Anterior cingulate cortex (tissue), 58 donors: ENCODE results near the gene ECE1.

Experiments
- DNase-seq, 58 donors: peaks; one replicate each; lab custom pipeline; 2025; lab: John Stamatoyannopoulos, UW

Gene ECE1

DNA sequence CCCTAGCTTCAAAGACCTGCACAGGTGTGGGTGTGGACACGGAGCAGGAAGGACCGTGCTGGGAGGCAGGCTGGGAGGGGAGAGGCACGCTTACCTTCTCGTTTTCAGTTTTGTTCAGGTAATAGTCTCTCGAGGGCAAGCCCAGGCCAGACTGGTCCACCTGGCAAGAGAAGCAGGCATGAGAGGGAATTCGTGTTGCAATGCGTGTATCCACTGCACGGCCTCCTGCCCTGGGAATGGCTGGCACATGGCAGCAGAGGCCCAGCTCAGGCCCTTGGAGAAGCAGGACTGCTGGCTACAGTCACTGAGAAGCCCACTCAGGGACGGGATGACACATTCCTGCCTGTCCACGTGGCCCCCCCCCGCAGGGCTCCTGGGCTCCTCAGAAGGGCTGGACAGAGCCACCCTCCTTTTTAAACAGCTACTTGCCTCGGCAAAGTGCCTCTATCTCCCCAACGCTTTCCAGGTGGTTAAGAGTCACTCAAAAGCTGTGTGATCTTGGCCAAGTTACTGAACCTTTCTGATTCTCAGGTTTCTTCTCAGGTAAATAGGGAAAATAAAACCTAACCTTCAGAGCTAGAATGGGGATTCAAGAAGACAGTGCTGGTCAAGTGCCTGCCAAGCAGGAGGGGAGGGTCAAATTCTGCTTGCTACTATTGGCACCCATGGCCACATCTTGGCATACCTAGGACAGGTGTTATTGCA lies 32.7 kb downstream of the ECE1 start:
- no peak for DNase-seq

DNA sequence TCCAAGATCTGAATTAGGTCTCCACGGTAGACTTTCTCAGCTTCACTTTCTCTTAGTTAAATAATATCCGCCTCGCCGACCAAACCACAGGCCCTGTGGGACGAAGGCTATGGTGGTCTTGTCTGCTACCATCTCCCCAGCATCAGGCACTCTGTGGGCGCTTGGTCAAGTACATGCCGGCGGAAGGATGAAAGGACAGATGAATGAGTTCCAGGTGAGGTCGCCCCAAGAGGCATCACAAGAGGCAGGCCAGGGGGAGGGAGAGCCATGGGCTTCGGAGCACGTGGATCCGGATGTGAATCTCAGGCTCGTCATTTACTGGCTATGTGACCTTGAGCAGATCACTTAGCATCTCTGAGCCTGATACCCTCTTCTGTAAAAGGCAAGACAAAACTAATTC lies 33.5 kb downstream of the ECE1 start:
- no peak for DNase-seq

DNA sequence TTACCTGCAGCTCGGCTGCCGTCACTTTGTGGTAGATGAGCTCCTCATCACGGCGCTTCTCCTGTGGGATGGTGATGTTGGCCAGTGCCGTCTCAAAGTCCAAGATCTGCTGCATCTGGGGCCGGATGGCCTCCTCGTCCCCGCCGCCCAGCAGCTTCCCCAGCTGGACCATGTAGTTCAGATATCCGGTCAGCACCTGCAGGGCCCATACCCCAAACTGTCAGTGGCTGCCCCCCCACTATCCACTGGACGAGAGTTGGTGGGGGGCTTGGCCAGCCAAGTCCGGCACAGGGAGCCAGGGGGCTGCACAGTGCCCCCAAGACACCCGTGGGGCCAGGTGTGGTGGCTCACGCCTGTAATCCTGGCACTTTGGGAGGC lies 34.3 kb downstream of the ECE1 start:
- DNase-seq: no peak

DNA sequence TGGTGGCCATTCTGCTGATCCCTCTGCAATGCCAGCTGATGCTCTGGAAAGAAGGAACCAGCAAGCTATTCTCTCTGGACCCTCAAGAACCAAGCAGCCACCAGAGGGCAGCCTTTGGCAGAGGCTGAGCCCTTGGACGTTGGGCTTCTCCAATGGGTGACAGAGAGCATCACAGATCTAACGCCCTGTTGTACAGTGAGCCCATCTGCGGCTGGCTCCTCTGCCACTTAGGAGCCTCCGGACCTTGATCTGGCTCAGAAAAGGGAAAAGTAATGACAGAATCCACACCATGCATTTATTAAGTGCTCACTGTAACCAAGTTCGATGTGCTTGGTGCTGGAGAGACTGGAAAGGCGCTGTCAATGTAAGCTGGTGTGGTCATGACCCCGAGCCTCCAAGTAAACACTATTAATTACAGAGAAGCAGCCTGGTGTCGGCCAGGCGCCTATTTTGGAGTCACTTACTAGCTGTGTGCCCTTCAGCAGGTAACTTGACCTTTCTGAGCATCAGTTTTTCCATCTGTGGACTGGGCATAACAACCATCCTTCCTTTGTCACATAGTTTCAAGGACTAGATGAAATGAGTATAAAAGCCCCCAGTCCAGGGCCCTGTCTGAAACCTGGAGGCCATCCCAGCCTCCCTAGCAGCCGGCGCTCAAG lies 34.9 kb downstream of the ECE1 start:
- DNase-seq: peak in 56 of 58 donors; percentile 18 to 96 (median 82)

GRCh38 chr1:21254335-21254951 lies 35.8 kb downstream of the ECE1 start:
- peak in 40 of 58 donors; percentile 7 to 75 (median 36) for DNase-seq

DNA sequence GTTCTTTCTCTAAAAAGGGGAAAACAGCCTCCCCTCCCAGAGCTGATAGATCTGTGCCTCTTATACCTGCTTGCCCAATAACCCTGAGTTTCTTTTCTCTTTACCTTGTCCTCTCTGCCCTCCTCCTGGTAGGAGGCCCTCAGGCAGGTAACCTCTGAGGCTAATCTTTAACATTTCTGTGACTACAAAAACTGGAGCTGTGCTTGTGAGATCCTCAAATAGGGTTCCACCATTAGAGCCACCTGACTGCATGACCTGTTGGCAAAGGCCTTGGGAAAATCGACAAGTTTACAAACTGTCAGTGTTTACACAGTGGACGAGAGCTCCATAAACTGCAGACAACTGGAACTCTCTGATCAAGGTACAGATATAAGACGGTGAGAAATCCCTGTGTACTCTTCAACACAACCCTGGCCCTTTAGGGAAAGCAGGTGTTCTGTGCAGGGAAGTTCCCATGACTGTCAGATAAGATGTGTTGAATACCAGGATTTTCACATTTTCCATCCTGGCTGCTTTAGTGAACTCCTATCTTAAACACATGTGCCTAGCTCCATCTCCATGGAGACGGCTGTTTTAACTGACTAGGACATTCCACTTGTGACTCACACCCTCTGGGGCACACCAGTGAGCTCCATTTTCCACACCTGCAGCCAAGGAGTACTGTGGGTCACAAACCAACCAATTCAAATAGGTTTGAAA lies 38.3 kb downstream of the ECE1 start:
- peak in 4 of 58 donors; percentile 18 to 56 (median 24) for DNase-seq

DNA sequence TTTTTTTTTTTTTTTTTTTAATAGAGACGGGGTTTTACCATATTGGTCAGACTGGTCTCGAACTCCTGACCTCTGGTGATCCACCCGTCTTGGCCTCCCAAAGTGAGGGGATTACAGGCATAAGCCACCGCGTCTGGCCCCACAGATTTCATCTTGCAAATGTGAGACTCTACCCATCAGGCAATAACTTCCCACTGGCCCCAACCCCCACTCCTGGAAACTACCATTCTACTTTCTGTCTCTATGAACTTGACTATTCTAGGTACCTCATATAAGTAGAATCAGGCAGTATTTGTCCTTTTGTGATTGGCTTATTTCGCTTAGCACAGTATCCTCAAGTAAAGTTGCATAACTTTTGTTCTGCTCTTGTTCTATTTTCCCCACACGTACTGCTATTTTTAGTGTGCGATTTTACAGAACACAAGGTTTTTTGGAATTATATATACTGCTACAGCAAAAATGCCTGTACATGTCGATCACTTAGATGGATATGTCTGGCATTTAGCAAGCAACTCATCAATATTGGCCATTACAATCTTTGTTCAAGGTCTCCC lies 40.2 kb downstream of the ECE1 start:
- DNase-seq: no peak

DNA sequence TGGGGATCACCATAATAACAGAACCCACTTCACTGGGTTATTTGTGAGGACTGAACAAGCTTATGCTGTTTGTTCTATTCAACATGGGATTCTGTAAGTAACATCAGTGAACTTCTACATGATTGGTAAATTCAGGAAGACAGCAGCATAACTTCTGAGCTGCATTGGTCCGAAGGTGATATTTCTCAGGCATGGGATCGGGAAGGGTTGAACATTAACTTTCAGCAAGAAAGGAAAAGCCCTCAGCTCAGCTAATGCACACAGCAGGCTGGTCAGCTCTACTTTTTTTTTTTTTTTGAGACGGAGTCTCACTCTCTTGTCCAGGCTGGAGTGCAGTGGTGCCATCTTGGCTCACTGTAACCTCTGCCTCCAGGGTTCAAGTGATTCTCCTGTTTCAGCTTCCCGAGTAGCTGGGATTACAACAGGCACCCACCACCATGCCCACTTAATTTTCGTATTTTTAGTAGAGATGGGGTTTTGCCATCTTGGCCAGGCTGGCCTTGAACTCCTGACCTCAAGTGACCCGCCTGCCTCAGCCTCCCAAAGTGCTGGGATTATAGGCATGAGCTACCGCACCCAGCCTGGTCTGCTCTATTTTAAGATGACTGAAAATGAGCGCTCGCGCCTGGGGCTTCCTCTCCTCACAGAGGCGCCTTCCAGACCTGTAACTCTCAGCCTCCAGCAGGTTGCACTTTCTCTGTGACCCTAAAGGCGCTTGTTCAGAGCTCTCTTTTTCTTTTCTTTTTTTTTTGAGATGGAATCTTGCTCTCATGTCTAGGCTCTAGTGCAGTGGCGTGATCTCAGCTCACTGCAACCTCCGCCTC lies 42.2 kb downstream of the ECE1 start:
- DNase-seq: no peak

DNA sequence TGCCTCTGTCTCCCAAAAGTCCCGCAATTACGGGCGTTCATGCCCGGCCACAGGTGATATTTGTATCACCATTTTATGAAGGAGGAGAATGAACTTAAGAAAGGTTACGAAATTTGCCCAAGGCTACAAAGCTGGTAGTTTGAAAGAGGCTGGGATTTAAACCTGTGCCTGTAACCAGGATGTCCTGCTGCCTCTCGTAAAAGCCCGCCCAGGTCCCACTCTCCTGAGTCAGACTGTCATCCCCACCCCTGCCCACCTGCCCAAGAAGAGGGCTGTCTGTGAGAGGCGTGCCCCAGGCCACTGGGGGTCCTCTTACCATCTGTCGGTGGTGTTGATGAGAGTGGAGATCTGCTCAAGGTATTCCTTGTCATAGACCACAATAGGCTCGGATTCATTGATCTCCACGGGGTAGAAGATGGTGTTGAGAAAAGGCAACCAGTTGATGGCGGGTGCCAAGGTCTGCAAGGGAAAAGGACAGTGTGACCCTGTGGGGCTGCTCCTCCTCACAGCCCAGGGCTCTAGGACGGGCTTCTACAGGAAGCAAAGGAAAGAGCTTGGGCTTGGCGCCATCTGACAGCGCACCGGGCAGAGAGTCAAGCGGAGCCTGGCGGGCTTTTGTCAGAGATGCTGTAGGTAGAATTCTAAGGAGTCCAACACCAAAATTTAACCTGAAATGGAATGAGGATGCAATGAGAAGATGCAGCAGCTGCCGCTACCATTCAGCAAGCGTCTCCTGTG lies 43.2 kb downstream of the ECE1 start:
- no peak for DNase-seq

DNA sequence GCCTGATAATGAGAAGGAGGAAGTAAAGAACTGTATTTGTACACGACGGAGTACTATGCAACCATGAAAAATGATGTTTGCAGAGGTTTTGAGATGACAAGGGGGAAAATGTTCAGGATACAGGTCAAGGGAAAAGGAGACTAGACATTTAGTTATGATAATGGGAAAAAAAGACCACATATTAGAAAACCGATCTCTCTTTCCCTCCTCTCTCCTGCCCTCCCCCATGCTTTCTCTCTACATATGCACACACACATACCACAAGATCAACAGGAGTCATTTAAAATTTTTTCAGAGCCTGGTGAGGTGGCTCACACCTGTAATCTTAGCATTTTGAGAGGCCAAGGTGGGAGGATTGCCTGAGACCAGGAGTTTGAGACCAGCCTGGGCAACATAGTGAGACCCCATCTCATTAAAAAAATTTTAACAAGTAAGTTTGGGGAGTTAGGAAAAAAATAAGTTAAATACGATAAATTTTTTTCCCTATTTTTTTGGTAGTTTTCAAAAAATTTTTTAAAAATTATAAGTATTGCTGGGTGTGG lies 44.5 kb downstream of the ECE1 start:
- no peak for DNase-seq

DNA sequence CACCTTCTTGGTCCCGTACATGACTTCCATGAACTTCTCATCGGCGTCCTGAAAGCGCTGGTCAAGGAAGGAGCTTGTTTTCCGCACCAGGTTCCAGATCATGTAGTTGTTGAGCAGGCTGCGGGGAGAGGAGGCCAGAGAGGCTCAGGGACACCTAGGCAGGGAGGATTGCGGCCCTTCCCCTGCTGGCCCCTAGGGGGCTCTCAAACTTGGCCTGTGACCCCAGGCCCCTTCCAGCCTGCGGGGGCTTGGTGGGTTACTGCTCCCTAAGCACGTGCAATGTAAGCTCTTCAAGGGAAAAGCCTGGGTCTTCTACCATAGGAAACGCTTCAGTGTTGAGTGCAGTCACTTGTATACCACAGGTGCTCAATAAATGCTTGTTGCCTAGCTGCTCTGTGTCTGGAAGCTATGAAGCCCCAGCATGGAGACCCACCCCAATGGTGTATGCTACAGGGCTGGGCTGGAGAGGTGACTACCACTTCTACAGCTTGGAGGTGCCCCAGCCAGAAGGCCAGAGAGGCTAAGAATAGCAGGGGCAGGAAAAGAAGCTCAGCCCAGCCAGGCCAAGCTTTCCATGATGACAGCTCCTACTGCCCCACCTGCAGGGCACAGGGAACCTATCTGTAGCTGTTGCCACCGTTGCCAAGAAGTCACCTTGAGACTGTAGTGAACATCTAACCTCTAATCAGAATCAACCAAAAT lies 45.1 kb downstream of the ECE1 start:
- DNase-seq: no peak

- DNase-seq: no peak
Observed at GRCh38 chr1:21244154-21244553, 46.1 kb downstream of the ECE1 start.

DNA sequence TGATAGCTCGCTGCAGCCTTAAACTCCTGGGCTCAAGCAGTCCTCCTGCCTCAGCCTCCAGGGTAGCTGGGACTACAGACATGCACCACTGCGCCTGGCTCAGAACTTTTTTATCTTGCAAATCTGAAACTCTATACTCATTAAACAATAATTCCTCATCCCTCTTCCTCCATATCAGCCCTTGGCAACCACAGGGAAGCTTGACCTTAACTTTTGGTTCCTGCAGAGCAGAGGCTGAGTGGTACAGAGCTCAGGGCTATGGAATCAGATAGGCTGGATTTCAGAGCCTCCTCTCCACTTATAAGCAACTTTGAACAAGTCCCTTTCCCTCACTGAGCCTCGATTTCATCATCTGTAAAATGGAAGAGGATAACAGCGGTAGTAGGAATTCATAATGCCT lies 47.4 kb downstream of the ECE1 start:
- DNase-seq: no peak

DNA sequence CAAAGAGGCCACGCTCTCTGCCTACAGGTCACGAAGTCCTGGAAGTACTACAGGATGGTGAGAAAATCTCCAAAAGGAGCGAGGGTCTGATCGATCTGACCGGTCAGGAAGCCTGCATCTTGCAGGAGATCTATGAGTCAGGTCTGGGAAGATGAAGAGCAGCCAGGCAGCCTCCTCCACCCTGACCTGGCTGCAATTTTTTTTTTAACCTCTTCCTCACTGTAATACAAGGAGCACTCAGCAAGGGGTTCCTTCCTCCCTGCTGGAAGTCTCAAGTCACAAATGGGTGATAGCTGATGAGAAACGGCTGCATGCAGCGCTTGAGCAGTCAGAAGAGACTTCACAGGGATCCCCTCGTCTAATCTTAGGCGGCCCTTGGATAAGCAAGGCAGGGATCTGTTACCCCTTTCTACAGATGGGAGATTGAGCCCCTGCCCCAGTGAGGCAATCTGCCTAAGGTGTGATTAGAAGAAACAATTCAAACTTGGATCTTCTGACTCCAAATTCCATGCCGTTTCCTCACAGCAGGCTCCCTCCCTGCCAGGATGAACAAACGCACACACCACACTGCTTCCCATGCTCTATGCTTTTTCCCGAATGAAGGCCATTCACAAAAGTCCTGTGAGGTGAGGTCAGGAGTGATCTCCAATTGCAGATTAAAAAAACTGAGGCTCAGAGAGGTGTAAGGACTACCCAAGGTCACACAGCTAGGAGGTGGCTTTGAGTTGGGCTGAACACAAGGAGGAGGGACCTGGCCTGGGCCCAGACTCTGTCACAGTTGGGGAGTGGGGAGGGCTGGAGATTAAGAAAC lies 48.3 kb downstream of the ECE1 start:
- no peak for DNase-seq

DNA sequence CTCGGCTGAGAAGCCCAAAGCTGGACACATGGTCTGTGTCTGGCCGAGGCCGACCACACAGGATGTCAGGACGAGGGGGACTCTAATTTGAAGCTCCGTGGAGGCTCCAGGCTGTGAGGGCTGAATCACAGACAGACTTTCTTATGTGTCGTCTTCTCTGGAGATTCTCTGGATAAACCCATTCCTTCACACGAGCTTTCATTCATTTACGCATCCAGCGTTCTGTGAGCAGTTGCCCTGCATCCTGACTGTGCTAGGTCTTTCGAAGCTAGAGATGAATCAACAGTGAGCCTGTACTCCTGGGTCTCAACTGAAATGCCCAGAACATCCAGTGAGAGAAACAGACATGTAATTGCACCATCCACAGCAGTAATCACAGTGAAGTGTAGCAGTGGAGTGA lies 49.6 kb downstream of the ECE1 start:
- no peak for DNase-seq

DNA sequence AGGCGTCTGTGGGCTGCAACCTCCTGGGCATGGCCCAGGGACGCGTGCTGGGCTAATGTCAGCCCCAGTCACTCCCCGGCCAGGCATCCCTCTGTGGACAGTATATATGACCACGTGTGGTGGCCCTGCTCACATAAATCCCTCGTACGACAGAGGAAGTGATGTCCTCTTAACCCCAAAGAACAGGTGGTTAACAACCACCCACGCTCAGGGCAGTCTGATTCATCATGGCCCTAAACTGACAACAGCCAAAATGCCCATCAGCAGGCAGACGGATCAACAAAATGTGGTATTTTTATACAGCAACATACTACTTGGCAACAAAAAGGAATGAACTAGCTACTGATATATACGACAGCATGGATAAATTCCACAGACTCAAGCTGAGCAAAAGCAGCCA lies 51.0 kb downstream of the ECE1 start:
- peak in 1 of 58 donors; percentile 23 for DNase-seq

DNA sequence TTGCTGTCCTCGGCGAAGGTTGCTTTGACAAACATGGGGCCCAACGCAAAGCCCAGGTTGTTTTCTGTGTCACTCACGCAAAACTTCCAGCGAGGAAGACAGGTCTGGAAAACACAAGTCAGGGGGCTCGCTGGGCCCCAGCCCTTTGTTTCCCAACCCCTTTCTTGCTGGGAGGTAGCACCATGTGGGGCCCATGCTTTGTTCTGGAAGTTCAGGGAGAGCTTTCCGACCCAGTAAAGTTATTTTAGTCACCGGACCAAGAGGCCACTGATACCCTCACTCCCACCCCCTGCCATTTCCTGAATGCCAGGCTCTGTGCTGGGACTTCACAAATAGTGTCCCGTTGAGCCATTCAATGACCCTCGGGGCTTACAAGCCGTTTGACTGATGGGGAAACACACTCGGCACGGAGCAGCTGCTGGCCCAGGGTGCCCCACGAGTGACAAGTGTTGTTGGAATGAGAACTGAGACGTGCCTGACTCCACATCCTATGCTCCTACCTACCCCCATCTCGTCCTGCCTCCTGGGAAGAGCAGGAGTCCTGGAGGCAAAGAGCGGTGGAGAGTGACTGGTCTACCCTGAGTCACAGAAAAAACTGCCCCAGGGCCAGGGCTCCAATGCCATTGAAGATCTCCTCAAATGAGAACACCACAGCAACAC lies 52.0 kb downstream of the ECE1 start:
- DNase-seq: no peak
